GM13976 (cell line): Measurements from ENCODE around the gene FNDC11.

Experiments
- DNase-seq: peaks from one replicate; pipeline ENCODE4 v3.0.0; 2012; ENCODE audit warnings: low spot score
- CTCF ChIP-seq: IDR thresholded peaks from 2 replicates; pipeline ENCODE4 v1.5.1; 2012; ENCODE audit warnings: borderline replicate concordance, mild to moderate bottlenecking; ENCODE audit not compliant: insufficient read depth; ENCODE audit errors: extremely low read depth, missing control alignments, control extremely low read depth
- in situ Hi-C: fragments of 300-500 bp; cut with MboI; formaldehyde crosslinking; loops from one replicate; pipeline ENCODE4 v1.12.0; 2022; ENCODE audit warnings: low sequenced_read_pairs, mixed read lengths, inconsistent platforms; ENCODE audit not compliant: unreplicated experiment

FNDC11 gene

GRCh38 chr20:63578224-63579016 lies 24.5 kb downstream of the FNDC11 start:
- in situ Hi-C loops, result no loop called here
- no peak for DNase-seq
- TF ChIP-seq CTCF, result no peak

- in situ Hi-C loops, result no loop called here
- no peak for DNase-seq
- no peak for TF ChIP-seq CTCF
Observed at GRCh38 chr20:63579017-63579694, 25.2 kb downstream of the FNDC11 start.

GRCh38 chr20:63580796-63581461 lies 27.0 kb downstream of the FNDC11 start:
- peak; percentile 57 for TF ChIP-seq CTCF
- in situ Hi-C loops, result no loop called here
- DNase-seq, result peak; percentile 85

- no peak for DNase-seq
- no peak for TF ChIP-seq CTCF
- in situ Hi-C loops, result no loop called here
Observed at GRCh38 chr20:63582382-63583063, 28.6 kb downstream of the FNDC11 start.

GRCh38 chr20:63585616-63586565 lies 31.9 kb downstream of the FNDC11 start:
- no peak for TF ChIP-seq CTCF
- no peak for DNase-seq
- in situ Hi-C loops, result no loop called here
